H9 (cell line): ENCODE results near the gene DMPK. TPM values are rescaled to one million over a fixed set of nuclear protein-coding genes. Genes with fewer than 3 reads are reported as not detected.

Experiments
- DNase-seq: peaks from one replicate; pipeline ENCODE4 v3.0.0-alpha.2; 2017
- H2AFZ ChIP-seq: one replicate; pipeline ENCODE4 v1.6.1; 2013; ENCODE audit warnings: mild to moderate bottlenecking, low read length, control low read depth, moderate library complexity
- H2AK5ac ChIP-seq: 2 replicates; pipeline ENCODE4 v1.6.1; 2013; ENCODE audit warnings: low read length, control low read depth, mixed read lengths; ENCODE audit not compliant: insufficient read length
- H2BK120ac ChIP-seq: one replicate; pipeline ENCODE4 v1.6.1; 2013; ENCODE audit warnings: low read depth, mild to moderate bottlenecking, low read length, control low read depth, inconsistent platforms; ENCODE audit not compliant: poor library complexity, severe bottlenecking
- H2BK12ac ChIP-seq: 2 replicates; pipeline ENCODE4 v1.6.1; 2013; ENCODE audit warnings: low read length, control low read depth, mixed read lengths, low read depth; ENCODE audit not compliant: insufficient read length
- H2BK15ac ChIP-seq: 2 replicates; pipeline ENCODE4 v1.6.1; 2013; ENCODE audit warnings: low read depth, low read length, control low read depth
- H2BK20ac ChIP-seq: one replicate; pipeline ENCODE4 v1.6.1; 2013; ENCODE audit warnings: low read depth, mild to moderate bottlenecking, low read length, control low read depth, inconsistent platforms; ENCODE audit not compliant: poor library complexity, severe bottlenecking
- H2BK5ac ChIP-seq: 2 replicates; pipeline ENCODE4 v1.6.1; 2013; ENCODE audit warnings: low read length, control low read depth, mixed read lengths; ENCODE audit not compliant: insufficient read length
- H3K14ac ChIP-seq: 2 replicates; pipeline ENCODE4 v1.6.1; 2013; ENCODE audit warnings: low read length, control low read depth; ENCODE audit not compliant: insufficient read depth
- H3K18ac ChIP-seq: 2 replicates; pipeline ENCODE4 v1.6.1; 2013; ENCODE audit warnings: low read depth, mild to moderate bottlenecking, mixed read lengths, low read length, control low read depth; ENCODE audit not compliant: insufficient read length
- H3K23ac ChIP-seq: 2 replicates; pipeline ENCODE4 v1.6.1; 2013; ENCODE audit warnings: low read length, control low read depth, mixed read lengths, low read depth; ENCODE audit not compliant: insufficient read length
- H3K23me2 ChIP-seq: 2 replicates; pipeline ENCODE4 v1.6.1; 2013; ENCODE audit warnings: low read depth, mild to moderate bottlenecking, mixed read lengths, low read length, control low read depth; ENCODE audit not compliant: insufficient read length, poor library complexity, severe bottlenecking
- H3K27ac ChIP-seq: 2 replicates; pipeline ENCODE4 v1.5.1; 2013; ENCODE audit warnings: low read length, control low read depth, mixed read lengths, low read depth; ENCODE audit not compliant: insufficient read length
- H3K27me3 ChIP-seq: 2 replicates; pipeline ENCODE4 v1.6.1; 2013; ENCODE audit warnings: low read length, control low read depth, inconsistent platforms; ENCODE audit not compliant: insufficient read depth
- H3K4ac ChIP-seq: 2 replicates; pipeline ENCODE4 v1.6.1; 2013; ENCODE audit warnings: low read depth, mild to moderate bottlenecking, control low read depth, inconsistent platforms, low read length, moderate library complexity
- H3K4me1 ChIP-seq: 2 replicates; pipeline ENCODE4 v1.6.1; 2013; ENCODE audit warnings: low read length, control low read depth, inconsistent platforms; ENCODE audit not compliant: insufficient read depth
- H3K4me2 ChIP-seq: 2 replicates; pipeline ENCODE4 v1.6.1; 2013; ENCODE audit warnings: low read length, control low read depth, mixed read lengths; ENCODE audit not compliant: insufficient read length, insufficient read depth
- H3K56ac ChIP-seq: 2 replicates; pipeline ENCODE4 v1.6.1; 2013; ENCODE audit warnings: low read depth, mild to moderate bottlenecking, mixed read lengths, low read length, control low read depth; ENCODE audit not compliant: insufficient read length
- H3K79me1 ChIP-seq: 2 replicates; pipeline ENCODE4 v1.6.1; 2013; ENCODE audit warnings: low read depth, mild to moderate bottlenecking, moderate library complexity, low read length, control low read depth, inconsistent platforms; ENCODE audit not compliant: insufficient read depth, poor library complexity, severe bottlenecking
- H3K79me2 ChIP-seq: 2 replicates; pipeline ENCODE4 v1.6.1; 2013; ENCODE audit warnings: low read length, control low read depth, inconsistent platforms; ENCODE audit not compliant: insufficient read depth
- H3K9ac ChIP-seq: 2 replicates; pipeline ENCODE4 v1.6.1; 2013; ENCODE audit warnings: low read length, control low read depth, mixed read lengths; ENCODE audit not compliant: insufficient read length; ENCODE audit errors: extremely low read depth
- H3K9me3 ChIP-seq: one replicate; pipeline ENCODE4 v1.6.1; 2013; ENCODE audit warnings: low read depth, low read length, inconsistent platforms; ENCODE audit not compliant: control insufficient read depth
- H3T11ph ChIP-seq: one replicate; pipeline ENCODE4 v1.6.1; 2013; ENCODE audit warnings: mild to moderate bottlenecking, low read length, control low read depth, inconsistent platforms
- H4K20me1 ChIP-seq: one replicate; pipeline ENCODE4 v1.6.1; 2013; ENCODE audit not compliant: control insufficient read depth, insufficient read length, insufficient read depth
- H4K5ac ChIP-seq: 2 replicates; pipeline ENCODE4 v1.6.1; 2013; ENCODE audit warnings: low read depth, mild to moderate bottlenecking, mixed read lengths, low read length, control low read depth; ENCODE audit not compliant: insufficient read length
- H4K8ac ChIP-seq: replicated peaks from 2 replicates; pipeline ENCODE4 v1.6.1; 2013; ENCODE audit warnings: low read length, control low read depth, mixed read lengths, low read depth; ENCODE audit not compliant: insufficient read length
- H4K91ac ChIP-seq: 2 replicates; pipeline ENCODE4 v1.6.1; 2013; ENCODE audit warnings: low read depth, mild to moderate bottlenecking, moderate library complexity, mixed read lengths, low read length, control low read depth; ENCODE audit not compliant: insufficient read length
- H3K27ac Mint-ChIP-seq, 3 experiments: 2 replicates in 2 of 3; 3 replicates in 1 of 3; pipeline ENCODE4 v1.8.0; 2020 to 2021; ENCODE audit warnings: mixed read lengths in 3 of 3, mild to moderate bottlenecking in 1 of 3, moderate library complexity in 1 of 3
- H3K27me3 Mint-ChIP-seq: 2 replicates; pipeline ENCODE4 v1.8.0; 2021; ENCODE audit warnings: low read depth, mild to moderate bottlenecking, moderate library complexity, mixed read lengths
- H3K36me3 Mint-ChIP-seq, 3 experiments: 2 replicates in 2 of 3; 3 replicates in 1 of 3; pipeline ENCODE4 v1.8.0; 2020 to 2021; ENCODE audit warnings: low read depth in 3 of 3, mixed read lengths in 3 of 3; ENCODE audit not compliant: insufficient read depth in 1 of 3
- H3K4me1 Mint-ChIP-seq, 2 experiments: 2 replicates each; pipeline ENCODE4 v1.8.0; 2020; ENCODE audit warnings: mixed read lengths in 2 of 2
- H3K4me3 Mint-ChIP-seq, 2 experiments: 2 replicates in 1 of 2; 3 replicates in 1 of 2; pipeline ENCODE4 v1.8.0; 2020 to 2021; ENCODE audit warnings: mild to moderate bottlenecking in 2 of 2, mixed read lengths in 2 of 2, moderate library complexity in 1 of 2
- H3K9me3 Mint-ChIP-seq, 2 experiments: 2 replicates in 1 of 2; 3 replicates in 1 of 2; pipeline ENCODE4 v1.8.0; 2020; ENCODE audit warnings: mild to moderate bottlenecking in 2 of 2, mixed read lengths in 2 of 2, moderate library complexity in 1 of 2
- CTCF ChIP-seq: fragments of 200-600 bp; sonication (generic); conservative IDR thresholded peaks from 3 replicates; pipeline ENCODE4 v1.8.0; 2021; ENCODE audit warnings: antibody characterized with exemption, mild to moderate bottlenecking
- WGBS: extraction: QIAGEN DNeasy Blood & Tissue Kit; methylation state at CpG from one replicate; pipeline ENCODE4 v1.1.7; 2013; ENCODE audit warnings: missing lambda C conversion rate, low lambda C conversion rate, mixed read lengths; ENCODE audit not compliant: insufficient read length; ENCODE audit errors: extremely low coverage; 5-methylcytosine and 5-hydroxymethylcytosine counted together
- total RNA-seq: library from RNA; stranded (reverse); gene quantifications from 2 replicates; pipeline ENCODE4 v1.2.1, GENCODE V29; 2021

DMPK gene
- total RNA-seq, 1 experiment from 2014 or later = 67.4 TPM

- H3K9me3 Mint-ChIP-seq = no peaks in the 10 kb centered on the region
- Histone ChIP-seq H4K8ac (no peak overlapping the region), H3K4ac (no peak overlapping the region), H2BK20ac (no peak overlapping the region), H3K23ac (no peak overlapping the region), H3K56ac (no peak overlapping the region), H2AK5ac (no peak overlapping the region), H3K79me2 (no peaks in the 10 kb centered on the region), H2BK5ac (no peak overlapping the region), H3K27ac (no peak overlapping the region), H2BK120ac (no peak overlapping the region), H3K9me3 (no peaks in the 10 kb centered on the region), H3K14ac (no peak overlapping the region), H4K5ac (no peak overlapping the region), H2BK12ac (no peak overlapping the region), H3K4me2 (no peak overlapping the region), H3T11ph (no peak overlapping the region), H3K79me1 (no peaks in the 10 kb centered on the region), H3K18ac (no peak overlapping the region), H3K4me1 (no peaks in the 10 kb centered on the region; the same call in 1 of the 2 replicates), H3K27me3 (no peaks in the 10 kb centered on the region; the same call in 1 of the 2 replicates), H2AFZ (no peak overlapping the region), H3K23me2 (no peaks in the 10 kb centered on the region), H3K9ac (no peak overlapping the region), H4K91ac (no peak overlapping the region), H2BK15ac (no peak overlapping the region), H4K20me1 (no peaks in the 10 kb centered on the region)
- H3K27ac Mint-ChIP-seq = no peak overlapping the region
- H3K27me3 Mint-ChIP-seq = peaks cover 13% of the 10 kb centered on the region
- H3K4me1 Mint-ChIP-seq = peaks cover 5 to 8% of the 10 kb centered on the region in 2 experiments
- TF ChIP-seq CTCF = no peak
- H3K4me3 Mint-ChIP-seq = no peak overlapping the region
- H3K36me3 Mint-ChIP-seq = no peaks in the 10 kb centered on the region
- DNase-seq = no peak
- WGBS = no CpG with 5 or more reads among the region's 5 CpGs
These were observed 35.4 kb downstream of the DMPK start for GRCh38 chr19:45746866-45747265.
